GM23338 (cell line): ENCODE measurements around the gene ZNF28. TPM values are rescaled to one million over a fixed set of nuclear protein-coding genes. Genes with fewer than 3 reads are reported as not detected.
"Not testable (repeated sequence)": the region's sequence is repeated elsewhere in the genome, so short reads cannot be mapped to it uniquely, and the experiment has no call there.

Source experiments
- ATAC-seq: fragments of 200-7000 bp; cut with Tn5 transposase; 3 replicates; pipeline ENCODE4 v1.9.1; 2020
- DNase-seq: peaks from one replicate; pipeline ENCODE4 v3.0.0-alpha.2; 2015; ENCODE audit warnings: low spot score
- H2AFZ ChIP-seq: fragments of 200-600 bp; sonication (generic); 2 replicates; pipeline ENCODE4 v1.8.0; 2016; ENCODE audit warnings: antibody characterized with exemption, mild to moderate bottlenecking, moderate library complexity
- H3F3A ChIP-seq: fragments of 200-600 bp; sonication (generic); replicated peaks from 2 replicates; pipeline ENCODE4 v1.8.0; 2017; ENCODE audit warnings: antibody characterized with exemption, mixed run types, low read depth
- H3K27ac ChIP-seq: fragments of 200-600 bp; sonication (generic); 2 replicates; pipeline ENCODE4 v1.6.1; 2016; ENCODE audit warnings: low read depth
- H3K27me3 ChIP-seq: fragments of 200-600 bp; sonication (generic); 2 replicates; pipeline ENCODE4 v1.8.0; 2016; ENCODE audit warnings: mild to moderate bottlenecking, mixed run types, moderate library complexity; ENCODE audit not compliant: insufficient read depth
- H3K36me3 ChIP-seq: fragments of 200-600 bp; sonication (generic); 2 replicates; pipeline ENCODE4 v1.8.0; 2016; ENCODE audit warnings: mild to moderate bottlenecking; ENCODE audit not compliant: insufficient read depth
- H3K4me1 ChIP-seq: fragments of 200-600 bp; sonication (generic); 2 replicates; pipeline ENCODE4 v1.8.0; 2016; ENCODE audit warnings: mild to moderate bottlenecking, moderate library complexity; ENCODE audit not compliant: insufficient read depth
- H3K4me2 ChIP-seq: fragments of 200-600 bp; sonication (generic); 2 replicates; pipeline ENCODE4 v1.7.1; 2017; ENCODE audit warnings: mixed run types
- H3K4me3 ChIP-seq: fragments of 200-600 bp; sonication (generic); 2 replicates; pipeline ENCODE4 v1.6.1; 2016; ENCODE audit warnings: mixed run types
- H3K79me2 ChIP-seq: fragments of 200-600 bp; sonication (generic); replicated peaks from 2 replicates; pipeline ENCODE4 v1.8.0; 2017; ENCODE audit warnings: mild to moderate bottlenecking; ENCODE audit not compliant: insufficient read depth
- H3K9me2 ChIP-seq: fragments of 200-600 bp; sonication (generic); 2 replicates; pipeline ENCODE4 v1.8.0; 2017; ENCODE audit not compliant: insufficient read depth
- H4K20me1 ChIP-seq: fragments of 200-600 bp; sonication (generic); replicated peaks from 2 replicates; pipeline ENCODE4 v1.8.0; 2017; ENCODE audit warnings: mild to moderate bottlenecking; ENCODE audit not compliant: insufficient read depth
- H3K27ac Mint-ChIP-seq: 2 replicates; pipeline ENCODE4 v1.8.0; 2020; ENCODE audit warnings: inconsistent platforms, mild to moderate bottlenecking, moderate library complexity, mixed read lengths
- H3K27me3 Mint-ChIP-seq: 3 replicates; pipeline ENCODE4 v1.8.0; 2022; ENCODE audit warnings: low read depth, mild to moderate bottlenecking, moderate library complexity, mixed read lengths, inconsistent platforms; ENCODE audit not compliant: insufficient read depth, poor library complexity
- H3K36me3 Mint-ChIP-seq: 3 replicates; pipeline ENCODE4 v1.8.0; 2021; ENCODE audit warnings: low read depth, mild to moderate bottlenecking, inconsistent platforms, moderate library complexity, mixed read lengths
- H3K4me1 Mint-ChIP-seq: 3 replicates; pipeline ENCODE4 v1.8.0; 2020; ENCODE audit warnings: mild to moderate bottlenecking, inconsistent platforms, mixed read lengths
- H3K4me3 Mint-ChIP-seq: 3 replicates; pipeline ENCODE4 v1.8.0; 2021; ENCODE audit warnings: moderate library complexity, mild to moderate bottlenecking, inconsistent platforms, mixed read lengths
- H3K9me3 Mint-ChIP-seq: 3 replicates; pipeline ENCODE4 v1.8.0; 2020; ENCODE audit warnings: moderate library complexity, mild to moderate bottlenecking, inconsistent platforms, mixed read lengths
- polyA plus RNA-seq: library from polyadenylated mRNA; unstranded; fragments of >200 nt; fragmentation: Nextera tagmentation; extraction: Ambion mirVana; gene quantifications from 2 replicates; pipeline ENCODE4 v1.2.1, GENCODE V29; 2016
- total RNA-seq: library from RNA; depleted of rRNA; stranded (reverse); fragments of >200 nt; shearing (Covaris generic); gene quantifications from 2 replicates; pipeline ENCODE4 v1.2.3, GENCODE V29; 2014

The ZNF28 gene
- total and polyA plus RNA-seq, 2 experiments from 2014 or later = 12.5 to 42.0 TPM

- not testable (repeated sequence) for H3K4me3 ChIP-seq, H3K27me3 Mint-ChIP-seq, H3K4me2 ChIP-seq, H3F3A ChIP-seq, H4K20me1 ChIP-seq, H3K27ac ChIP-seq, H3K27me3 ChIP-seq, H3K27ac Mint-ChIP-seq, H2AFZ ChIP-seq, ATAC-seq, H3K4me3 Mint-ChIP-seq, H3K4me1 ChIP-seq, H3K79me2 ChIP-seq, DNase-seq, H3K4me1 Mint-ChIP-seq, H3K9me2 ChIP-seq
- H3K36me3 ChIP-seq = peaks cover 44% of the 10 kb centered on the region
- peaks cover 54% of the 10 kb centered on the region for H3K9me3 Mint-ChIP-seq
- peaks cover 79% of the 10 kb centered on the region for H3K36me3 Mint-ChIP-seq
These were observed 19.5 kb upstream of the ZNF28 start for GRCh38 chr19:52840825-52841465.

GRCh38 chr19:52834289-52834688 lies 12.9 kb upstream of the ZNF28 start:
- H3K4me1 ChIP-seq, H3K27me3 Mint-ChIP-seq: not testable (repeated sequence)

GRCh38 chr19:52833541-52833940 lies 12.1 kb upstream of the ZNF28 start:
- not testable (repeated sequence) for H3K79me2 ChIP-seq, H3K27me3 Mint-ChIP-seq, H3K36me3 ChIP-seq, ATAC-seq, H2AFZ ChIP-seq, H3K9me2 ChIP-seq, DNase-seq, H3K27ac Mint-ChIP-seq, H3F3A ChIP-seq, H3K27me3 ChIP-seq, H3K27ac ChIP-seq, H3K4me3 Mint-ChIP-seq, H3K4me1 ChIP-seq, H3K36me3 Mint-ChIP-seq, H3K4me2 ChIP-seq, H4K20me1 ChIP-seq, H3K4me3 ChIP-seq, H3K9me3 Mint-ChIP-seq
- peaks cover 12% of the 10 kb centered on the region; the same call in 2 of the 3 replicates for H3K4me1 Mint-ChIP-seq

More at GRCh38 chr19:52834289-52834688, 12.9 kb upstream of the ZNF28 start:
- not testable (repeated sequence) for H3K4me3 Mint-ChIP-seq, H3K9me2 ChIP-seq, H3K4me2 ChIP-seq, H4K20me1 ChIP-seq, H3K36me3 ChIP-seq, H3K27ac ChIP-seq, H3F3A ChIP-seq, H3K27me3 ChIP-seq, H3K79me2 ChIP-seq, H2AFZ ChIP-seq, H3K4me3 ChIP-seq, DNase-seq, H3K27ac Mint-ChIP-seq
- H3K4me1 Mint-ChIP-seq = peaks cover 12% of the 10 kb centered on the region; the same call in 2 of the 3 replicates
- peaks cover 12% of the 10 kb centered on the region for H3K9me3 Mint-ChIP-seq
- ATAC-seq = peak; percentile 85
- peaks cover 13% of the 10 kb centered on the region for H3K36me3 Mint-ChIP-seq

GRCh38 chr19:52829866-52830265 lies 8.4 kb upstream of the ZNF28 start:
- H3K36me3 ChIP-seq, H3K79me2 ChIP-seq, H3K4me1 ChIP-seq, H3K27me3 ChIP-seq, H3K4me2 ChIP-seq, DNase-seq, H4K20me1 ChIP-seq, H3K4me3 Mint-ChIP-seq, H3K9me2 ChIP-seq, H3F3A ChIP-seq, H2AFZ ChIP-seq, H3K27ac ChIP-seq, H3K9me3 Mint-ChIP-seq, ATAC-seq, H3K27ac Mint-ChIP-seq, H3K36me3 Mint-ChIP-seq, H3K27me3 Mint-ChIP-seq, H3K4me3 ChIP-seq: not testable (repeated sequence)
- H3K4me1 Mint-ChIP-seq = peaks cover 12% of the 10 kb centered on the region; the same call in 2 of the 3 replicates
